Stimulated activated CD4-positive, alpha-beta T cell treated with anti-CD3 and anti-CD28 coated beads, Interleukin-1b, Interleukin-23, amount 100 ng/mL, for 24 hours (primary cell): Measurements from ENCODE around the gene MGRN1.

Experiments used
- DNase-seq, 4 experiments: peaks; one replicate each; pipeline ENCODE4 v3.0.0-alpha.2; 2020; ENCODE audit warnings: low read depth in 4 of 4, low spot score in 1 of 4

MGRN1 gene

DNA sequence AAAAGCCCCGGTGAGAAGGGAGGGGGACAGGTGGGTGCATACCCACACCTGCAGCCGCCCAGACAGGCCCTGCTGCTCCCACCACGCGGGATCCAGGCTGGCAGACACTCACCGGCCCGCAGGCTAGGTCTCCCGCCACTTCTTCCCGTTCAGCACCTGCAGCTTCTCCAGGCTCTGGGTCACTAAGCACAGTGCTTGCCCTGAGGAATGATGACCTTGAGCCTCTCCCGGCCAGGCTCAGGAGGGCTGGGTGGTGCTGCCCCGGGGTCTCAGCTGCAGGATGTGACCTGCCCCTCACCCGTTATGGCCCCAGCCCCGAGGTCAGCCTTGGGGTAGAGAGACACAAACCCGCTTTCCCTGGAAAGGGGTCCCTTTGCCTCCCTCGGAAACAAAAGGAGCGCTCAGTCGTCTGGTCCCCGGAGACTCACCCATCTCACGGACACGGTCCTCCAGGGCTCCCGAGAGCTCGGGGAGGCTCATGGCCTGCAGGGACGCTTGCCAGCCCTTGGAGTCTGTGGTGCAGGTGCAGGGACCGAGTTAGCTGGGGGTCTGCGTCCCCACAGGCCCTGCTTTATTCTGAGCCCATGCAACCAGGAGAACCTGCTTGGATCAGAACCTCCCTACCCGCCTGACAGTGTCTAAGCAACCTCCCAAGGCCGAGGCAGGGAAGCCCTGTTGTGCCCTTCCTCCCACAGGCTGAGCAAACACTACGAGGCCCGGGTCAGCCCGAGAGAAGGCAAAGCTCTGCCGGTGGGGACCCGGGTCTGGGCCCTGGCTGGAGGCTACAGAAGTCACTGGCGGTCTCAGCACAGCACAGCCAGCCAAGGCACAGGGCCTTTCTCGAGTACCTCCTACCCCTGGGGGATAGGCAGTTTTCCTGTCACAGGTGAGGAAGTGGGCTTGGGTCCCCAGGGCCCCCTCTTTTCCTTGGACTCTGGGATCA lies 72.5 kb downstream of the MGRN1 start:
- no peak for DNase-seq

DNA sequence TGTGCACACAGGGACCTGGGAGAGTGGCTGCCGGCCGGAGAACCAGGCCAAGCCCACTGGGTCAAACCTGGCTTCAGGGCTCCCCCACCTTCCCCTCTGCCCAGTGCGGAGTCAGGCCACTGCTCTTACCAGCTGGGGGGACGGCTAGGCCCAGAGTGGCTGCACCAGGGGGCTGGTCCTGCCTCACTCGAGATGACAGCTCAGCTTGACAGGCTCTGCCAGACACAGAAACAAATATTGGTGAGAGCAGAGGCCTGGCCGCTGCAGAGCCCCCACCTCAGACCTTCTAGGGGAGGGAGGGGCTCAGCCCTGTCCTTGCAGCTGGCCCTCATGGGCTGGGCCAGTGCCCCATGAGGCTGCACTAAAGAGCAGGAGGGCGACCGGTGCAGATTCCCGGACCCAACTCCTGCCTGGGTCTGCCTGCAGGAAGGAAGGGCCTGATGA lies 73.2 kb downstream of the MGRN1 start:
- DNase-seq: no peak

DNA sequence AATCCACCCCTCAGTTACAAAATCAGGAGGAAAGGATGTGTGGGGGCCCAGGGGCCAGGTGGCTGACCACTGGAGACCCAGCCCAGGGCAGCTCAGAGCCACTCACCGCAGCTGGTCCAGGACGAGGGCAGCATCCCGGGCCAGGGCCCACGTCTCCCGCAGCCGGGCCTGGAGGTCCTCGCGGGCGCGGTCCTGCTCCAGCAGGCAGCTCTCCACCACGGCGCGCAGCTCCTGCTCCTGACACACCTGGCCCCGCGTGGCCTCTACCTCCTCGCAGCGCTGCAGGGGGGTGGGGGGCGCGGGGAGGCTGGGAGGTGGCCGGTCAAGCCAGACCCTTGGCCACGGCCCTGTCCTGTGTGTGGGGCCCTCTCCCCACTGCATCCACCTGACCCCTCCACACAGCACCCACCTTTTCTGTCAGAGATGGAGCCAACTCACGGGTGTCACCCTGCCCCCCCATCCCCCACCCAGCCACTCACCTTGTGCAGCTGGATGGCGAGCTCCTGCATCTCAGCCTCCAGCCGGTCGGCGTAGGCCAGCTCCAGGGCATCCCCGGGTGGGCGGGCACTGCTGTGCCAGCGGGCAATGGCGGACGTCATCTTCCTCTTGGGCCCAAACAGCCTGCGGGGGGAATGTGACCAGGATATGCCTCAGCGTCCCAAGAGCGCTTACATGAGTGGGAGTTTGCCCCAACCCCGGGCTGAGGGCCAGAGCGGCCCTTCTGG lies 73.9 kb downstream of the MGRN1 start:
- DNase-seq: no peak

DNA sequence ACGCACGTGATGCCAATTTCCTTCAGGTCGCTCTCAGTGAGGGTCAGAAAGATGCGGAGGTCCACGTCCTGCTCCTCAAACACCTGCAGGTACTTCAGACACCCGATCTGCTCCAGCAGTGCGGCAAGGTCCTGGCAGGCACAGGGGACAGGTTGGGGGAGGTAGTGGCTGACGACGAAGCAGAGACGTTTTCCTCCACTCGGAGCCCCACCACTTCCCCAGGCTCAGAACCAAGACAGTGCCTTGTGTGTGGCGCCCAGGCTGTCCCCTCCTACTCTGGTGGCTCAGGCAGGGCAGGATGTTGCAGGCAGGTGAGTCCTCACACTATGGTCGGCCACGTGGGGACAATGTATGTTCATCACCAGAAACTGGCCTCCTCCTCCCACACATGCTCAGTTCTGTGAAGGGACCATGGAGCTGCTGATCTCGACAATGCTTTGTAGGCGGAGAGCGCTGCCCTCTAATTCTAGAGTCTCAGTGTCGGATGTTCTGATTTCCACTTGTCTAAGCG lies 74.5 kb downstream of the MGRN1 start:
- no peak for DNase-seq

DNA sequence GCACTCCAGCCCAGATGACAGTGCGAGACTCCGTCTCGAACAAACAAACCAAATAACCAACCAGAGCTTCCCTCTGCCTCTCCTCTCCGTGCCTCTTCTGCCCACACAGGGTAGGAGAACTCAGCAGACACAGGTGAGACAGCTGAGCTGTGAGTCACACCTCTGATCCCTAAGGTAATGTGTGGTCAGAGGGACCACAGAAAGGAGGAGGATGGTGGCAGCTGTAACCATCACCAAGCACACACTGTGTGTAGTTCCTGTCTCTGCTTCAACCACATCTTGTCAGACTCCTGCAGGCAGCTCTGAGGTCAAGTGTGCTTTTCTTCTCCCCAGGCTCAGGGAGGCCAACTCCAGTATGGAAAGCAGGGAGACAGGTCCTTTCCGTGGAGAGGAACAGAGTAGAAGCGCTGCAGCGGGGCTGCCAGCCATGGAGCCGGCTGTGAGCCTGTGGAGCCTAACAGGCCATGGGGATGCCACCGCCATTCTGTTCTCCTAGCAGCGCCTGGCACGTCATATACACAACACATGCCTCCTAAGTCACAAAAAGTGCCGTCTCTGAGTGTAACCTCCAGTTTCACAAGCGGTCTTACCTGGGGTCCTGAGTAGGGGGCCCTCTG lies 75.9 kb downstream of the MGRN1 start:
- no peak for DNase-seq

DNA sequence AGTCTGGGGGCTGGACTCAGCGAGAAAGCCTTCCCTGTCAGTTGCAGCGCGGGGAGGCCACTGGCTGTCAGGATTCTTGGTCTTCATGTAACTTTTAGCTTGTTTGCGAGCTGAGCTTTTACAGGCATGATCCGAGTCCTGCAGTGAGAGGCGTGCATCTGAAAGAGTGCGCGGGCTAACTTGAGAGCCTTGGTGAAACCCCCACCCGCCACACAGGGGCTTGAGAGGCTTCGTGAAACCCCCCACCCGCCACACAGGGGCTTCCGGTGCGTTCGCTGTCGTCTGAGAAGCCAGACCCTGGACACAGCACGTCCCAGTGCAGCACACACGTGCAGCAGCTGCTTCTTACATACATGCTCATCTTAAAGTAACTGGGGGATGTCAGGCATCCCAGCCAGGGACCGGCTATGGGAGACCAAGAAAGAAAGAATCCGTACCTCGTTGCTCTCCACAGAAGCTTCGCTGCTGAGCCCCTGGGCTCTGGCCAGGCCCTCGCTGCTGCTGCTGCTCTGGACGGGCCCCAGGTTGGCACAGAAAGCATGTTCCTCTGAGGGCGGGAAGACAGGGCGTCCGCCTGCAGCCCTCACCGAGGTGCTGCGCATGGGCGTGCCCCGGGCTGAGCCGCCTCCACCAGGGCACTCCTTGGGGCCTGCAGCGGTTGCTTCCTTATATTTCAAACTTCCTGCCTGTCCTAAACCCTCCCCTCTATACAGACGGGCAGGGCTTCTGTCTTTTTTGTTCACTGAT lies 76.5 kb downstream of the MGRN1 start:
- no peak for DNase-seq

DNA sequence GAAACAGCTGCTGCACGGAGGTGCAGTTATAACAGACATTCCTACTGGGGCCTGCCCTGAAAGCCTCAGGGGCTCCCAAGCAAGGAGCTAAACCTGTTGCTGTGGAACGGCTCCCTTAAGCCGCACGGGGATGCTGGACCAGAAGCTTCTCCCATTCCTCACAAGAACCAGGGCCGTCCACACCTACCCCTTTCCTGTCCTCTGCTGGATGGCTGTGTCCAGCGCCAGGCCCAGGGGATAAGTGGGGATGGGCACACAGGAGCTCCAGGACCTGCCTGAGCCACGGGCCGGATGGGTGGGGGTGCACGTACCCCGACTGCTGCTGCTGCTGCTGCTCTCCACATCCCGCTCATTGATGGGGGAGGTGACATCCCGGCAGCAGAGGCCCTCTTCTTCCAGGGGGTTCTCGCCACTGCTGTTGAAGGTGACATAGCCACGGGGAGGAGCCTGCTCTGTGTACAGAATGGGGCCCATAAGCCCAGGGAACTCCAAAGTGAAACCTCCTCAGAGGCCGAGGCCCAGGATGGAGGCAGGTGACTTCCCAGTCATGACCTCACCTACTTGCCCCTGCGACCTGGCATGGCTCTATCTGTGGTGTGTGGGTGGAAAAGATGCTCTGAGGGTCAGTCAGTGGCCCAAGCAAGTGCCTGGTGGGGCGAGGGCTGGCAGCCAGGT lies 77.3 kb downstream of the MGRN1 start:
- no peak for DNase-seq

DNA sequence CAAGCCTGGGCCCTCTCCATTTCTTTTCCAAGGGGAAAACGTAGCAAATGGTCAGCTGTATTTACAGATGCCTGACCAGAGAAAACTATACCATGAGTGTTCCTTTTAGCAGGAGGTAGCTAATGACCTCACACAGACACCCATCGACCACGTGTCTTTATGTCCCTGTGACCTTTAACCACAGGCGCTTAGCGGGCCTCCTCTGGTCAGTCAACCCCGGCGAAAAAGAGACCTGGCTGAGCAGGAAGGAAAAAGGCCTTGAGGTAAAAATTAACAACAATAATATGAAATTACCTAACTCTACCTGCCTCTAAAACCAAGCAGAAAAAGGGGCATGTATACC lies 77.8 kb downstream of the MGRN1 start:
- no peak for DNase-seq

DNA sequence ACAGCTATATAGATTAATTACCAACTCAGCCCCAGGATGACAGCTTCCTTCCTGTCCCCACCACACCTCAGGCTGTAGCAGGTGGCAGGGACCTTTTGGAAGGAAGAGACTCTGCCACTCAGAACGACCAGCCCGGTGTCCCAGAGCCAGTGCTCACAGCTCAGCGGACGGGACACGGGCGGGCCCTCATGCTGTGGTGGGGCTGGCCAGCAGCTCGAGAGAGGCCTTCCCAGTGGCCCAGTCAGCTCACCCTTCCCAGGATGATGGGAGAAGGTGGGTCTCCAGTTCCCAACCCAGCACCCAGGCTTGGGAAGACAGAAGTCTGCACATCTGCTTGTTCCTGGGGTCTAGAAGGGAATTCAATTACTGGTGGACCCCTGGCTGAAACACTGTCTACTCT lies 79.3 kb downstream of the MGRN1 start:
- DNase-seq: no peak

DNA sequence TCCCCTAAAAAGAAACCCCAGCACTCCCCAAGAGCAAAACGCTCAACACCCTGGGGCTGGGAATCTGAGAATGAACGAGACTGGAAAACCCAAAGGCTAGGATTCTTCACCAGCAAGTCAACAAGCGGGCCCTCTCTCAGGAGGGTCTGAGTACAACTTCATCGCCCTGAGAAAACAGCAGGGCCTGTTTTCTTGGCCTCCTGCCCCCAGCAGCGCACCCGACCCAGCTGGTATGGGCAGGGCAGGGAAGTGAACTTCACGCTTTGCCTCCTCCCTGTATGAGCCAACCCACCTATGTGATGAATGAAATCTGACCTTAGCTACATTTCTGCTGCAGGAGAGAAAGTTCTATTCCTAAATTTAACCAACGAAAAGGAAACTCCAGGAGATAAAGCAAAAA lies 79.9 kb downstream of the MGRN1 start:
- DNase-seq: no peak

DNA sequence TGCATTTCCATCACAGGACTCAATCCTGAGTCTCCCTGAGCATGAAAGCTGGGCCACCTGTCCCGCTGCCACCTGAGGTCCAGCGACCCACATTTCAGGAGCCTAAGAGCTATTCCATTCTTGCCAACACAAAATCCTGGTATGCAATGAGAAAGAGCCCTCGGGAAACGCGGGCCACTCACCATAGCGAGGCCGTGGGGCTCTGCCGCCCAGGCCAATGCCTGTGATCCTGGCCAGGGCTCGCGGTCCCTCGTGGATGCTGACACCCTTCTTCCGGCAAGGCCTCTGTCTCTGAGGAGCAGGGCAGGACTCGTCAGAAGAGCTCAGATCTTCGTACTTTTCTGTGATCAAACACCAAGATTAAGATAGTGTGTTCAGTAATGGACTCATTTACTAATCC lies 80.3 kb downstream of the MGRN1 start:
- no peak for DNase-seq

DNA sequence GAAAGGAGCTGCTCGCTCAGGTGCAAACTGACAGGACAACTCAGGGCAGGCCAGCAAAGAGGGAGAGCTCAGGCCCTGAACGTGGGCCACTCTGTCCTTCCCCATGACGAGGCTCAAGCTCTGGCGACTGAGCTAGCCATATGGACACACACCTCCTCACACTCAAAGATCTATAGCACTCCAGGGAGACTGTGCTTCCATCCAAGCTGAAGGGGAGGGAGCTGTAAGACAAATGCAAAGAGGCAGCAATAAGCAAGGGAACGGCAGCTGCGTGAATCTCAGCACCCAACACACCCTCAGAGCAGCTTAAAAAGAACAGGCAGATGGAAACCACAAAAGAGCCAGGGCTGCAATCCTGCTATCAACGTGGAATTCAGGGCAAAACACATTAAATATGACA lies 82.2 kb downstream of the MGRN1 start:
- DNase-seq: no peak

DNA sequence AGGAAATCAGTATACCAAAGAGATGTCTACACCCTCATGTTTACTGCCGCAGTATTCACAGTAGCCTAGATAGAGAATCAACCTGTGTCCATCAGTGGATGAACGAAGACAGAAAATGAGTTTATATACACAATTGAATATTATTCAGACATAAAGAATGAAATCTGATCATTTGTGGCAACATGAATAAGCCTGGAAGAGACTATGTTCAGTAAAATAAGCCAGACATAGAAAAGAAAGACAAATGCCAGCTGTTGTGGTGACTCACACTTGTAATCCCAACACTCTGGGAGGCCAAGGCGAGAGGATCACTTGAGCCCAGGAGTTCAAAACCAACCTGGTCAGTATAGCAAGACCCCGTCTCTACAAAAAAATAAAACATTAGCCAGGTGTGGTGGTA lies 84.9 kb downstream of the MGRN1 start:
- no peak for DNase-seq

DNA sequence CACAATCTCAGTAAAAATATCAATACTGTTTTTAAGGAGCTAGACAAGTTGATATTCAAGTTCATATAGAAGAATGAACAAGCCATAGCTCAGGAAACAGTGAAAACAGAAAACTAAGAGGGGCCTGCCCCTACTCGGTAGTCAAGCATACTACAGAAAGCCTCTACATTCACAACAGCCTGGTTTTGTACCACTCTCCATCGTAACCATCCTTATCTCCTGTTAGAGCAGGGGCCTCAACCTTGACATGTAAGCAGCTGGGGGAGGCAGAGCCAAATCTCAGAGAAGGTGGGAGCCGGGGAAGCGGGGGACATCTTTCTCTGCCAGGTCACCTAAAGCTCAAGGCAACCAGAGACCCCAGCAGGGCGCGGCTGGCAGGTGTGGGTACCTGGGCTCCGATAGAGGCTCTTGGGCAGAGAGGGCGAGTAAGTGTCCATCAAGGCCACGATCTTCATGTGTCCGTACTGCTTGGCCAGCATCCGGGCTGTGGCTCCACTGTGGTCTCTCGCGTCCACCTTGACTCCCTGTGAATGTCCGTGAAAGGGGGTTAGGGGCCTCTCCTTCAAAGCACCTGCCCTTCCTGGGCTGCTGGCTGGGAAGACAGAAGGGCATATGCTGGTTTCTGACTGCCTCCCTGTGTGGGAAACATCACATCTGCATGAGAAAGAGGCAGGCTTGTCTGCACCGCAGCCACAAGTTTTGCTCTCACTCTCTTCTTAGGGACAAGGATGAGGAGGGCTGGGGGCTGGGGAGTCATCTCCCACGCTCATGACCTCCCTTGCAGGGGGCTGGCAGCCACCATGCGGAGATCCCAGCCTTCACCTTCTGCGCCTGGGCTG lies 89.3 kb downstream of the MGRN1 start:
- DNase-seq: no peak

DNA sequence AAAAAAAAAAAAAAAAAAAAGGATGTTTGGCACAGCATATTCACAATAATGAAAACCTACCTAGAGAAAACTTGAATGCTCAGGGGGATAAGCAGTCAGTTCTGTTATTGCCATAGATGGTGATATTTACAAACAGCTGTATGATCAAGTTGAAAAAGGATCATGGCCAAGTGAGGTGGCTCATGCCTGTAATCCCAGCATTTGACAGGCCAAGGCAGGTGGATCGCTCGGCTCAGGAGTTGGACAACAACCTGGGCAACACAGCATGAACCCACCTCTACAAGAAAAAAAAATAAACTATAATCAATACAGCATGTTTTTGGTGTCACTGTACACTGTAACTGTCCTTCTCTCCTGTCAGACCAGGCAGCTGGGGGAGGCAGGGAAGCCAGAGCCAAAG lies 90.4 kb downstream of the MGRN1 start:
- no peak for DNase-seq

DNA sequence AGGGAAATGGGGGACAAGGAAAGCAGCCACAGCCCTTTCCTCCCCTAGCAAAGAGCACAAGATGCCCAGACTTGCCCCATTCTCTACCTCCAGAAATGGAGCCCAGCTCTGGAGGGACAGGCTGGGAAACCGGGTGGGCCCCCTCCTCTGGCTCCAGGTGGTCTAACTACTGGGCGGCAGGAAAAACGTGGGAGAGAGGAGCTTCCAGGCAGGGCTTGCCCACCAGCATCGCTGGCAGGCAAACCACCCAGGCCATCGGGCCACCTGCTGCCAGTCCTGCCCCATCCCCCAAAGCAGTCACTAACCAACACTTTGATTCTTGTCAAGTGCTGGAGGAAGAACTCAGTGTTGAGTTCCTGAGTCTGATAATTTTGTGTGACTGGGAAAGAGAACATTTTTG lies 93.8 kb downstream of the MGRN1 start:
- no peak for DNase-seq

DNA sequence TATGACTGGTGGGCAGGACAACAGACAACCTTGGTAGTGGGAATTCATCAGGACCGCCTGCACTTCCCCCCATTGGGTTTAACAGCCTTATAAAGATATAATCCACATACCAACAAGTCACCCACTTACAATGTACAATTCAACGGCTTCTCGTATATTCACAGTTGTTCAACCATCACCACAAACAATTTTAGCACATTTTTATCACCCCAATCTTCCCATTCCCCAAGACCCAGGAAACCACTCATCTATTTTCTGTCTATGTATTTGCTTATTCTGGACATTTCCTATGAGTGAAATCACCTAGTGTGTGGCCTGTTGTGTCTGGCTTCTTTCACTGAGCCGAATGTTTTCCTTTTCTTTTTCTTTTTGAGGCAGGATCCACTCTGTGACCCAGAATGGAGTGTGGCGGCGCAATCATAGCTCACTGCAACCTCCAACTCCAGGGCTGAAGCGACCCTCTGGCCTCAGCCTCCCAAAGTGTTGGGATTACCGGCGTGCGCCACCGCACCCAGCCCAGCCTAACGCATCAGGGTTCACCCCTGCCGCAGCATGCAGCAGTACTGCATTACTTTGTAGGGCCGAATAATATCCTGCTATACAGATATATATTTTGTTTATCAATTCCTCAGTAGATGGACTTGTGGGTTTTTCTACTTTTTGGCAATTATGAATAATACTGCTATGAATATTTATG lies 98.6 kb downstream of the MGRN1 start:
- no peak for DNase-seq

DNA sequence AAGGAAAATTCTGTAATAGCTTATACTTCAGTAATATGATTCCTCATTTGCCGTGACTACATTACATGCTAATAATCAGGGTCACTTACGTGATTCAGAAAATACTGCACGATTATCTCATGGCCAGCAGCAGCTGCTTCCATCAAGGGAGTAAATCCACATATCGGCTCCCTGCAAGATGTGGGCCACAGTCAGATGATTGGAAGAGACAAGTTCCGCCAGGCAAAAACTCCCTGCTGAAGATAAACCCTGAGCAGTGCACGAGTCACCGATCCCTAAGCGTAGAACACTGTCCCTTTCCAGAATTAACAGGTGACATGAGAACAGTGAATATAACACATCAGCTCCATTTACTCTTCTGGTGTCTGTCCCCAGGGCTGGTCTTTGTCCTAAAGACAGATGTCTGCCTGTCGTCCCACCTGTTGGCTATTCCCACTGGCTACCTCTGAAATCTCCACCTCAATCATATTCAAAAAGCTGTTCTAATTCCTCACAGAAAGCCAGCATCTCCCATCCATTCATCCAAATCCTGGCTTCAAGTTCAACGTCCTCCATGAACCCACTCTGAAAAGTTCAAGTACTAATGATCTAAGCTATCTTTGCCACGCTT lies 100.1 kb downstream of the MGRN1 start:
- no peak for DNase-seq

DNA sequence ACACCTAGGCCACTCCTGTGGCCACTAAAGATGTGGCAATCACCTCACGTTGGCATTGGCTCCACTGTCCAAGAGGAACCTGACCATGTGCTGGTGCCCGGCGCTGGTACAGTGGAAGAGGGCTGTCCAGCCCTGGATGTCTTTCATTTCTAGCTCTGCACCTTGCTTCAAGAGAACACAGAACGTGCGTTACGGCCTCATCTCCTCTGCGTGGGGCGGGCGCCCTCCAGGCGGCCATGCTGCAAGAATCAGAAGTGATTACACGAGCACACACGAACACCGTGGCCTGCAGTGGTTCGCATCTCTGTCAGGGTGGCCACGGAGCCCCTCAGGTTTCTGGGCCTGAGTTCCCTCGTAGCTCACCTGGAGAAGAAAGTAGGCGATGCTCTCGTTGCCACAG lies 102.0 kb downstream of the MGRN1 start:
- no peak for DNase-seq
